T-helper 1 cell treated with Interleukin-12 subunit alpha and Interleukin-12 subunit beta and Interleukin-4 antibody, amounts not matched to agents 30 ng/mL and 1 ng/mL, for 36 hours (primary cell): Measurements from ENCODE around the gene SLC24A2. TPM values are rescaled to one million over a fixed set of nuclear protein-coding genes. Genes with fewer than 3 reads are reported as not detected.

Experiments used
- intact Hi-C: fragments of 100-400 bp; cut with micrococcal nuclease; formaldehyde crosslinking; loops from one replicate; pipeline ENCODE4 v1.15.1; 2024
- total RNA-seq: library from RNA; stranded (reverse); gene quantifications from 2 replicates; pipeline ENCODE4 v1.2.3, GENCODE V29; 2022

Gene SLC24A2
- total RNA-seq, 1 donor from 2014 or later, result not detected

DNA sequence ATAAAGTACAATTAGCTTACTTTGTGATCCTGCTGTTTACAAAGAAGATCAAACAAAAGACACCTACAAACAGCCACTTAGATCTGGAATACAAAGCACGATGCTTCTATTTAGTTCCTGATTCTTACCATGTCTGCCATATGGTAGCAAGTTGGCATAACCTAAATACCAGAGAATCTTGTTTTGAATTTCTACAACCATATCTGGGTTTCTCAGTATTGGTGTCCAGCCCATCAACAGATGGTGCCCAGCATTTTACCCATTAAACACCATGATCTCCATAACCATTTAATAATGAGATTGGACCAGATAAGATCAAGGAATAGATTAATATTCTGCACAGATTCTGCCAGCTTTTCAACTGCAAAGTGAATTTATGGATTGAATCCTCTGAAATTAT lies 29.8 kb downstream of the SLC24A2 start:
- intact Hi-C loops, result no loop called here

DNA sequence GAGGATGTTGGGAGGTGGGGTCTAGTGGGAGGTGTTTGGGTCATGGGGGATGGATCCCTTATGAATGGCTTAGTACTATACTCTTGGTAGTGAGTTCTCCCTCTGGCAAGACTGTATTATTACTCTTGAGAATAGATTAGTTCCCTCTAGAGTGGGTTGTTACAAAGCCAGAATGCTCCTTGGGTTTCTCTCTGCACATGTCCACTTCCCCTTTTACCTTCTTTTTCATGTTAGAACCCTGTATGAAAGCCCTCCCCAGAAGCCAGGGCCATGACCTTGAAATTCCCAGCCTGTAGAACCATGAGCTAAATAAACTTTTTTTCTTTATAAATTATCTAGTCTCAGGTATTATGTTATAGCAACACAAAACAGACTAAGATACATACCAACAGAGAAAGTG lies 31.1 kb downstream of the SLC24A2 start:
- intact Hi-C loops, result no loop called here

DNA sequence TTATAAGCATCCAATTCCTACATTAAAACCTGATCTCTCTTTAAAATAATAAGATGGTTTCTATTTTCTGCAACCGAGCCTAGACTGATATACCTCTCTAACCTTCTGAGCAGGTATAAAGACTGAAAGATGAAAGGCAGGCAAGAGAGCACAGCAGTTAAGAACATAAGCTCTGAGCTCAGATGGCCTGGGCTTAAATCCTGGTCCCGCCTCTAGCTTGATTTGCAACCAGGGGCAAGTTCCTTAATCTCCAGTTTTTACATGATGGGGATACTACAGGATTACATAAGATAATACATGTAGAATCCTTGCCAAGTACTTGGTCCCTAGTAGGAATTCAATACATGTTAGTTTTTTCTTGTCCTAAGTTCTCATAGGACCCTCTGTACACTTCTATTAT lies 33.9 kb downstream of the SLC24A2 start:
- intact Hi-C loops, result no loop called here

DNA sequence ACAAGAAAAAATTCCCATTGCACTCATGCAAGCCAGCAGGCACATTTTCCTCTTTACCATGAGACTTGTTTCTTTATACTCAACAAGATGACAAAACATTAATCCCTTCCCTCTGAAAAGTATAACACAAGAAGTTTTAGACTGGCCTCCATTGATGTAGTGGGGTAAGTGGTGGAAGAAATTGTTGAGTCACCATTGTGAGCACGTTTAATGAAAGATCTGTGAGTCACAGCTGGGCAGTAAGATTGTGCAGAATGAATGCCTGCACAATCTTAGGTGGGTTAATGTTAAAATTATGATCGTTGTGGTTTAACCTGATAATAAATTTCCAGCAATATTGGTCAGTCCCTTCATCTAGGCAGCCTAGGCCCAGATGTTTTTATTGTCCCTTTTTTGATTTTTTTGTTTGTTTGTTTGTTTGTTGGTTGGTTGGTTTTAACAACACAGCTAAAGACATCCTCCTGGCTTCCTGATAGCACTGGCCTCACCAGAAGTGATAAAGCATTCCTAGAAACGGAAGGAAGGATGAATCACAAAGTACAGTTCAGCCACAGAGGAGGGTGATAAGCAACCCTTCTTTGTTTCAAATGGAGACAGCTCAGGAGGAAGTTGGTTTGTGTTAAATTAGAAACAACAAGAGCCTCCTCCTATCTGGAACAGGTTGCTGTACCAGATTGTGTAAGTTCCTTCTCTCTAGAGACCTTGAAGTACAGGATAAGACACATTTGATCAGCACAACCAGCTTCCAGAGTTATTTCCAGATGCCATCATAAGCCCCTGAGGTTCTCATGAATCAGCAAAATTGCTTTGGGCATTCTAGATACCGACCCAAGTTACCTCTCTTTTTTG lies 40.3 kb downstream of the SLC24A2 start:
- intact Hi-C loops, result no loop called here

DNA sequence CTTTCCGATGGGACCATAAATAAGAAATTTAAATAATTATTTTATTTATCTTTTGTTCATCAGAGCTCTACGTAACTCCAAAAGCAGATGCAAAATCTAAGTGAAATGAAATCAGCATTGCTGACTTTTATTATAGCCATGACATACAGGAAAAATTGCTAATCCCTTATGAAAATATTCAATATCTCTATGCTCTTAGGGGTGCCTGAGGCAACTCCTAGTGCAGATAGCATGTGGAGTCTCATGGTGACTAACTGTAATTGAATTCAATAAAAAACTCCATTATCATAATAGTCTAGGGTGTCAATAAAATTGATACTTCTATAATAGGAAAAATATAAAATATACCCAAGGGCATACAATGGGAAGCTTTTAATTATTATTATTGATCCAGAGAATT lies 42.6 kb downstream of the SLC24A2 start:
- intact Hi-C loops, result no loop called here

GRCh38 chr9:19741178-19741577 lies 47.7 kb downstream of the SLC24A2 start:
- intact Hi-C loops, result no loop called here
